ENCODE results near the gene TMEM37.

Gene TMEM37

GRCh38 chr2:119483896-119484718 is 52.5 kb downstream of the TMEM37 start:
- peak overlapping the region in 1 of 5 donors; percentile 8 for H3K9ac ChIP-seq (ENCODE audit: low read length in 5 of 5)
- H3K4me3 ChIP-seq (ENCODE audit: low read depth in 1 of 5, low read length in 5 of 5), result no peak overlapping the region
- peaks cover 0 to 73% (median 54%) of the 10 kb centered on the region in 5 donors for H3K4me1 ChIP-seq (ENCODE audit: control insufficient read depth in 5 of 5, insufficient read depth in 5 of 5, low read length in 5 of 5)
- H3K27ac ChIP-seq (ENCODE audit: low read depth, low read length), result peak overlapping the region; percentile 66
- no peaks in the 10 kb centered on the region for H3K36me3 ChIP-seq (ENCODE audit: control insufficient read depth in 5 of 5, insufficient read depth in 5 of 5, low read length in 5 of 5)
- no peaks in the 10 kb centered on the region for H3K9me3 ChIP-seq (ENCODE audit: control insufficient read depth in 5 of 5, low read length in 5 of 5)
- no peaks in the 10 kb centered on the region for H3K27me3 ChIP-seq (ENCODE audit: control insufficient read depth in 5 of 5, insufficient read depth in 4 of 5, low read length in 5 of 5)

- Histone ChIP-seq H3K36me3 (ENCODE audit: control insufficient read depth in 5 of 5, insufficient read depth in 5 of 5, low read length in 5 of 5) (no peaks in the 10 kb centered on the region), H3K4me3 (ENCODE audit: low read depth in 1 of 5, low read length in 5 of 5) (no peak overlapping the region), H3K9ac (ENCODE audit: low read length in 5 of 5) (no peak overlapping the region), H3K27me3 (ENCODE audit: control insufficient read depth in 5 of 5, insufficient read depth in 4 of 5, low read length in 5 of 5) (no peaks in the 10 kb centered on the region), H3K4me1 (ENCODE audit: control insufficient read depth in 5 of 5, insufficient read depth in 5 of 5, low read length in 5 of 5) (peaks cover 0 to 80% (median 61%) of the 10 kb centered on the region in 5 donors), H3K9me3 (ENCODE audit: control insufficient read depth in 5 of 5, low read length in 5 of 5) (no peaks in the 10 kb centered on the region), H3K27ac (ENCODE audit: low read depth, low read length) (no peak overlapping the region)
Observed at GRCh38 chr2:119484834-119485233, 53.2 kb downstream of the TMEM37 start.

GRCh38 chr2:119485336-119486110 is 53.9 kb downstream of the TMEM37 start:
- Histone ChIP-seq H3K4me3 (ENCODE audit: low read depth in 1 of 5, low read length in 5 of 5) (no peak overlapping the region), H3K36me3 (ENCODE audit: control insufficient read depth in 5 of 5, insufficient read depth in 5 of 5, low read length in 5 of 5) (no peaks in the 10 kb centered on the region), H3K27ac (ENCODE audit: low read depth, low read length) (no peak overlapping the region), H3K4me1 (ENCODE audit: control insufficient read depth in 5 of 5, insufficient read depth in 5 of 5, low read length in 5 of 5) (peaks cover 0 to 82% (median 64%) of the 10 kb centered on the region in 5 donors), H3K27me3 (ENCODE audit: control insufficient read depth in 5 of 5, insufficient read depth in 4 of 5, low read length in 5 of 5) (no peaks in the 10 kb centered on the region), H3K9me3 (ENCODE audit: control insufficient read depth in 5 of 5, low read length in 5 of 5) (no peaks in the 10 kb centered on the region), H3K9ac (ENCODE audit: low read length in 5 of 5) (no peak overlapping the region)

GRCh38 chr2:119486196-119486827 is 54.7 kb downstream of the TMEM37 start:
- no peak overlapping the region for H3K4me3 ChIP-seq (ENCODE audit: low read depth in 1 of 5, low read length in 5 of 5)
- H3K27me3 ChIP-seq (ENCODE audit: control insufficient read depth in 5 of 5, insufficient read depth in 4 of 5, low read length in 5 of 5), result no peaks in the 10 kb centered on the region
- H3K9me3 ChIP-seq (ENCODE audit: control insufficient read depth in 5 of 5, low read length in 5 of 5), result no peaks in the 10 kb centered on the region
- no peaks in the 10 kb centered on the region for H3K36me3 ChIP-seq (ENCODE audit: control insufficient read depth in 5 of 5, insufficient read depth in 5 of 5, low read length in 5 of 5)
- H3K4me1 ChIP-seq (ENCODE audit: control insufficient read depth in 5 of 5, insufficient read depth in 5 of 5, low read length in 5 of 5), result peaks cover 0 to 88% (median 64%) of the 10 kb centered on the region in 5 donors
- no peak overlapping the region for H3K9ac ChIP-seq (ENCODE audit: low read length in 5 of 5)
- no peak overlapping the region for H3K27ac ChIP-seq (ENCODE audit: low read depth, low read length)

GRCh38 chr2:119486886-119487285 is 55.2 kb downstream of the TMEM37 start:
- Histone ChIP-seq H3K4me3 (ENCODE audit: low read depth in 1 of 5, low read length in 5 of 5) (no peak overlapping the region), H3K9me3 (ENCODE audit: control insufficient read depth in 5 of 5, low read length in 5 of 5) (no peaks in the 10 kb centered on the region), H3K9ac (ENCODE audit: low read length in 5 of 5) (no peak overlapping the region), H3K36me3 (ENCODE audit: control insufficient read depth in 5 of 5, insufficient read depth in 5 of 5, low read length in 5 of 5) (no peaks in the 10 kb centered on the region), H3K27ac (ENCODE audit: low read depth, low read length) (no peak overlapping the region), H3K27me3 (ENCODE audit: control insufficient read depth in 5 of 5, insufficient read depth in 4 of 5, low read length in 5 of 5) (no peaks in the 10 kb centered on the region), H3K4me1 (ENCODE audit: control insufficient read depth in 5 of 5, insufficient read depth in 5 of 5, low read length in 5 of 5) (peaks cover 0 to 86% (median 63%) of the 10 kb centered on the region in 5 donors)

- H3K36me3 ChIP-seq (ENCODE audit: control insufficient read depth in 5 of 5, insufficient read depth in 5 of 5, low read length in 5 of 5), result no peaks in the 10 kb centered on the region
- no peak overlapping the region for H3K9ac ChIP-seq (ENCODE audit: low read length in 5 of 5)
- no peaks in the 10 kb centered on the region for H3K9me3 ChIP-seq (ENCODE audit: control insufficient read depth in 5 of 5, low read length in 5 of 5)
- H3K4me1 ChIP-seq (ENCODE audit: control insufficient read depth in 5 of 5, insufficient read depth in 5 of 5, low read length in 5 of 5), result peaks cover 0 to 80% (median 55%) of the 10 kb centered on the region in 5 donors
- H3K27me3 ChIP-seq (ENCODE audit: control insufficient read depth in 5 of 5, insufficient read depth in 4 of 5, low read length in 5 of 5), result no peaks in the 10 kb centered on the region
- H3K4me3 ChIP-seq (ENCODE audit: low read depth in 1 of 5, low read length in 5 of 5), result no peak overlapping the region
- no peak overlapping the region for H3K27ac ChIP-seq (ENCODE audit: low read depth, low read length)
Observed at GRCh38 chr2:119487434-119488244, 56.0 kb downstream of the TMEM37 start.

Data from subcutaneous abdominal adipose tissue (tissue), 5 donors.